H1 (cell line): ENCODE measurements around the gene ADIPOR2. TPM values are rescaled to one million over a fixed set of nuclear protein-coding genes. Genes with fewer than 3 reads are reported as not detected.

Experiments used
- CTCF ChIA-PET: fragments of 300-600 bp; sonication (Branson Sonifier 250); formaldehyde crosslinking; loops from one replicate; lab custom pipeline; 2021; ENCODE audit not compliant: partially characterized antibody; lab: Charles Lee
- POLR2A ChIA-PET: fragments of 300-600 bp; sonication (Branson Sonifier 250); formaldehyde crosslinking; loops from one replicate; lab custom pipeline; 2021; ENCODE audit warnings: inconsistent platforms; ENCODE audit not compliant: partially characterized antibody; lab: Charles Lee
- DNase-seq, 2 experiments: peaks; one replicate each; pipeline versions ENCODE4 v3.0.0 to v3.0.0-alpha.2; 2010 to 2022; ENCODE audit warnings: low spot score in 2 of 2, low read depth in 1 of 2, mixed read lengths in 1 of 2
- FAIRE-seq: peaks from 2 replicates; lab custom pipeline; 2011; peaks lifted over from hg19 to GRCh38; lab: Jason Lieb, UNC
- H2AFZ ChIP-seq: 2 replicates; pipeline ENCODE4 v1.8.1; 2012; ENCODE audit warnings: low read length, inconsistent platforms
- H2AK5ac ChIP-seq: 2 replicates; pipeline ENCODE4 v1.6.1; 2013; ENCODE audit warnings: low read depth, low read length
- H2BK120ac ChIP-seq: replicated peaks from 2 replicates; pipeline ENCODE3; 2013; ENCODE audit warnings: low read depth, low read length, inconsistent platforms
- H2BK12ac ChIP-seq: 2 replicates; pipeline ENCODE4 v1.6.1; 2013; ENCODE audit warnings: low read depth, low read length
- H2BK15ac ChIP-seq: 2 replicates; pipeline ENCODE4 v1.6.1; 2013; ENCODE audit warnings: low read length
- H2BK20ac ChIP-seq: 2 replicates; pipeline ENCODE4 v1.6.1; 2013; ENCODE audit warnings: low read length
- H2BK5ac ChIP-seq: 2 replicates; pipeline ENCODE4 v1.6.1; 2013; ENCODE audit warnings: low read depth, low read length
- H3K14ac ChIP-seq: 2 replicates; pipeline ENCODE4 v1.6.1; 2013; ENCODE audit warnings: inconsistent platforms; ENCODE audit not compliant: insufficient read length
- H3K18ac ChIP-seq: 2 replicates; pipeline ENCODE4 v1.6.1; 2013; ENCODE audit warnings: low read length; ENCODE audit errors: extremely low read depth
- H3K23ac ChIP-seq: 2 replicates; pipeline ENCODE4 v1.6.1; 2013; ENCODE audit warnings: inconsistent platforms; ENCODE audit not compliant: insufficient read length
- H3K23me2 ChIP-seq: 2 replicates; pipeline ENCODE4 v1.6.1; 2013; ENCODE audit warnings: low read depth, low read length
- H3K27ac ChIP-seq: 2 replicates; pipeline ENCODE4 v1.6.1; 2011; ENCODE audit warnings: low read depth, low read length, inconsistent platforms
- H3K27me3 ChIP-seq, 4 experiments: replicated peaks in 1 of 4; 1 replicate in 1 of 4; 2 replicates in 3 of 4; pipeline versions ENCODE4 v1.6.1 to v1.8.1; 2011 to 2013; ENCODE audit warnings: low read length in 3 of 4, mild to moderate bottlenecking in 3 of 4, inconsistent platforms in 2 of 4, mixed read lengths in 2 of 4, moderate library complexity in 1 of 4; ENCODE audit not compliant: control insufficient read depth in 3 of 4, insufficient read depth in 3 of 4; ENCODE audit errors: extremely low read depth in 1 of 4
- H3K36me3 ChIP-seq, 4 experiments: 2 replicates each; pipeline versions ENCODE4 v1.6.1 to v1.8.1; 2011 to 2013; ENCODE audit warnings: mild to moderate bottlenecking in 4 of 4, low read length in 3 of 4, moderate library complexity in 2 of 4, control low read depth in 1 of 4, inconsistent platforms in 1 of 4; ENCODE audit not compliant: insufficient read depth in 4 of 4, control insufficient read depth in 2 of 4
- H3K4ac ChIP-seq: replicated peaks from 2 replicates; pipeline ENCODE3; 2013; ENCODE audit warnings: low read length, low read depth, mixed read lengths, inconsistent platforms; ENCODE audit not compliant: insufficient read length
- H3K4me1 ChIP-seq, 4 experiments: replicated peaks in 1 of 4; 1 replicate in 1 of 4; 2 replicates in 3 of 4; pipeline versions ENCODE4 v1.6.1 to v1.8.1; 2011 to 2013; ENCODE audit warnings: low read length in 3 of 4, inconsistent platforms in 2 of 4, mixed read lengths in 1 of 4; ENCODE audit not compliant: insufficient read depth in 4 of 4, control insufficient read depth in 3 of 4
- H3K4me2 ChIP-seq, 2 experiments: 2 replicates each; pipeline versions ENCODE4 v1.6.1 to v1.8.1; 2011 to 2013; ENCODE audit warnings: low read depth in 2 of 2, low read length in 2 of 2, control low read depth in 1 of 2, inconsistent platforms in 1 of 2, mild to moderate bottlenecking in 1 of 2; ENCODE audit not compliant: insufficient read depth in 1 of 2
- H3K4me3 ChIP-seq, 4 experiments: fragments of 200-600, 300-600 bp in 1 of 4; sonication (generic), shearing (Covaris generic), sonication (Bioruptor Twin) in 1 of 4; 2 replicates each; pipeline versions ENCODE4 v1.5.1 to v1.8.1; 2011 to 2016; ENCODE audit warnings: low read length in 4 of 4, low read depth in 3 of 4, control low read depth in 2 of 4, inconsistent platforms in 2 of 4, mild to moderate bottlenecking in 2 of 4, mixed read lengths in 1 of 4, moderate library complexity in 1 of 4; ENCODE audit not compliant: insufficient read depth in 2 of 4; ENCODE audit errors: extremely low read depth in 1 of 4
- H3K56ac ChIP-seq: replicated peaks from 2 replicates; pipeline ENCODE3; 2013; ENCODE audit warnings: low read depth, mild to moderate bottlenecking, mixed read lengths, low read length, inconsistent platforms; ENCODE audit not compliant: insufficient read length
- H3K79me1 ChIP-seq: 2 replicates; pipeline ENCODE4 v1.6.1; 2013; ENCODE audit warnings: low read depth, low read length, control low read depth
- H3K79me2 ChIP-seq, 2 experiments: 2 replicates each; pipeline versions ENCODE4 v1.6.1 to v1.8.1; 2012 to 2013; ENCODE audit warnings: low read length in 2 of 2, mild to moderate bottlenecking in 2 of 2, inconsistent platforms in 1 of 2; ENCODE audit not compliant: insufficient read depth in 2 of 2, control insufficient read depth in 1 of 2
- H3K9ac ChIP-seq, 4 experiments: replicated peaks in 1 of 4; 1 replicate in 1 of 4; 2 replicates in 3 of 4; pipeline versions ENCODE4 v1.6.1 to v1.8.1; 2011 to 2013; ENCODE audit warnings: low read depth in 3 of 4, low read length in 3 of 4, control low read depth in 2 of 4, mild to moderate bottlenecking in 2 of 4, moderate library complexity in 2 of 4, inconsistent platforms in 1 of 4; ENCODE audit errors: extremely low read depth in 1 of 4
- H3K9me3 ChIP-seq, 2 experiments: 2 replicates each; pipeline versions ENCODE4 v1.6.1 to v1.8.1; 2012 to 2013; ENCODE audit warnings: mild to moderate bottlenecking in 2 of 2, moderate library complexity in 2 of 2, control low read depth in 1 of 2, inconsistent platforms in 1 of 2, low read depth in 1 of 2, low read length in 1 of 2, mixed read lengths in 1 of 2; ENCODE audit not compliant: insufficient read depth in 2 of 2
- H4K20me1 ChIP-seq, 2 experiments: replicated peaks in 1 of 2; 2 replicates each; pipeline versions ENCODE3 to v1.8.1; 2011 to 2013; ENCODE audit warnings: inconsistent platforms in 2 of 2, low read length in 2 of 2, mild to moderate bottlenecking in 1 of 2; ENCODE audit not compliant: insufficient read depth in 2 of 2, control insufficient read depth in 1 of 2
- H4K5ac ChIP-seq: 2 replicates; pipeline ENCODE4 v1.6.1; 2013; ENCODE audit warnings: low read length, low read depth, mixed read lengths, inconsistent platforms; ENCODE audit not compliant: insufficient read length
- H4K8ac ChIP-seq: 2 replicates; pipeline ENCODE4 v1.8.0; 2013; ENCODE audit warnings: mild to moderate bottlenecking, moderate library complexity, low read length, inconsistent platforms; ENCODE audit not compliant: insufficient read depth; ENCODE audit errors: extremely low read depth
- H4K91ac ChIP-seq: replicated peaks from 2 replicates; pipeline ENCODE3; 2013; ENCODE audit warnings: low read length, mixed read lengths, inconsistent platforms; ENCODE audit not compliant: insufficient read length
- BACH1 ChIP-seq: IDR thresholded peaks from 2 replicates; pipeline ENCODE4 v1.6.1; 2012; ENCODE audit warnings: low read length, improper control_type of control experiment
- CBX8 ChIP-seq: fragments of 300-800, 300-1000 bp; sonication (generic); IDR thresholded peaks from 2 replicates; pipeline ENCODE4 v1.7.1; 2016; ENCODE audit warnings: low read depth, low read length, borderline replicate concordance
- CHD2 ChIP-seq: IDR thresholded peaks from 2 replicates; pipeline ENCODE4 v1.6.1; 2012; ENCODE audit warnings: low read length, improper control_type of control experiment
- EGR1 ChIP-seq: IDR thresholded peaks from 2 replicates; pipeline ENCODE4 v1.6.1; 2011; ENCODE audit warnings: low read depth, low read length, borderline replicate concordance
- GABPA ChIP-seq: IDR thresholded peaks from 2 replicates; pipeline ENCODE4 v1.6.1; 2011; ENCODE audit warnings: mild to moderate bottlenecking, low read length, moderate library complexity, borderline replicate concordance; ENCODE audit not compliant: insufficient read depth
- HDAC6 ChIP-seq: IDR thresholded peaks from one replicate; pipeline ENCODE4 v1.7.1; 2012; ENCODE audit warnings: low read depth, mild to moderate bottlenecking, inconsistent platforms, low read length, moderate library complexity
- KDM1A ChIP-seq: fragments of 200-600, 300-600 bp; sonication (generic); IDR thresholded peaks from 2 replicates; pipeline ENCODE4 v1.7.1; 2016; ENCODE audit warnings: mild to moderate bottlenecking, low read length, borderline replicate concordance
- MAFK ChIP-seq: IDR thresholded peaks from 2 replicates; pipeline ENCODE4 v1.6.1; 2012; ENCODE audit warnings: low read depth, mild to moderate bottlenecking, improper control_type of control experiment, low read length
- POLR2A ChIP-seq, 2 experiments: IDR thresholded peaks; 1 replicate in 1 of 2; 2 replicates in 1 of 2; pipeline ENCODE4 v1.6.1; 2011; ENCODE audit warnings: low read depth in 2 of 2, low read length in 2 of 2, mild to moderate bottlenecking in 2 of 2; ENCODE audit errors: control extremely low read depth in 1 of 2
- SP1 ChIP-seq: IDR thresholded peaks from 2 replicates; pipeline ENCODE4 v1.6.1; 2011; ENCODE audit warnings: low read depth, low read length
- TBP ChIP-seq: IDR thresholded peaks from 2 replicates; pipeline ENCODE4 v1.6.1; 2011; ENCODE audit warnings: low read depth, low read length, improper control_type of control experiment
- YY1 ChIP-seq: IDR thresholded peaks from 2 replicates; pipeline ENCODE4 v1.6.1; 2011; ENCODE audit warnings: low read depth, mild to moderate bottlenecking, low read length
- WGBS, 2 experiments: shearing (Covaris generic) in 1 of 2; methylation state at CpG; one replicate each; pipeline versions ENCODE4 v1.1.6 to v1.1.7; 2013 to 2015; ENCODE audit warnings: low lambda C conversion rate in 2 of 2, mixed read lengths in 2 of 2, inconsistent platforms in 1 of 2, low coverage in 1 of 2, missing lambda C conversion rate in 1 of 2; ENCODE audit not compliant: insufficient replicate concordance in 2 of 2, insufficient coverage in 1 of 2, insufficient read length in 1 of 2; ENCODE audit errors: extremely low coverage in 1 of 2, missing lambda C conversion rate in 1 of 2; 5-methylcytosine and 5-hydroxymethylcytosine counted together
- polyA plus RNA-seq, 7 experiments: library from polyadenylated mRNA; depleted of rRNA in 3 of 7; stranded (reverse) in 5 of 7; unstranded in 2 of 7; fragments of >200 nt in 5 of 7; fragments of 200-250 nt in 2 of 7; gene quantifications; 1 replicate in 5 of 7; 2 replicates in 1 of 7; 4 replicates in 1 of 7; pipeline versions ENCODE4 v1.2.1 to v1.2.3, GENCODE V29; 2011 to 2013; ENCODE audit warnings: missing spikeins in 2 of 7, mixed read lengths in 2 of 7
- total RNA-seq: library from RNA; stranded (reverse); fragmentation: NEBNext Ultra II Directional; extraction: Animal tissue kit (Norgen Biotek cat#: 25700); gene quantifications from 2 replicates; pipeline ENCODE4 v1.2.1, GENCODE V29; 2021
- TF ChIP-seq, protein P1 (sequence below): IDR thresholded peaks from 2 replicates; pipeline ENCODE4 v1.6.1; 2012; ENCODE audit warnings: inconsistent platforms

ADIPOR2 gene
- total and polyA plus RNA-seq, 2 of the 8 experiments (the other 6 are each of a cell fraction or from before 2014, with no cell fraction given) = 17.5 to 50.8 TPM

DNA sequence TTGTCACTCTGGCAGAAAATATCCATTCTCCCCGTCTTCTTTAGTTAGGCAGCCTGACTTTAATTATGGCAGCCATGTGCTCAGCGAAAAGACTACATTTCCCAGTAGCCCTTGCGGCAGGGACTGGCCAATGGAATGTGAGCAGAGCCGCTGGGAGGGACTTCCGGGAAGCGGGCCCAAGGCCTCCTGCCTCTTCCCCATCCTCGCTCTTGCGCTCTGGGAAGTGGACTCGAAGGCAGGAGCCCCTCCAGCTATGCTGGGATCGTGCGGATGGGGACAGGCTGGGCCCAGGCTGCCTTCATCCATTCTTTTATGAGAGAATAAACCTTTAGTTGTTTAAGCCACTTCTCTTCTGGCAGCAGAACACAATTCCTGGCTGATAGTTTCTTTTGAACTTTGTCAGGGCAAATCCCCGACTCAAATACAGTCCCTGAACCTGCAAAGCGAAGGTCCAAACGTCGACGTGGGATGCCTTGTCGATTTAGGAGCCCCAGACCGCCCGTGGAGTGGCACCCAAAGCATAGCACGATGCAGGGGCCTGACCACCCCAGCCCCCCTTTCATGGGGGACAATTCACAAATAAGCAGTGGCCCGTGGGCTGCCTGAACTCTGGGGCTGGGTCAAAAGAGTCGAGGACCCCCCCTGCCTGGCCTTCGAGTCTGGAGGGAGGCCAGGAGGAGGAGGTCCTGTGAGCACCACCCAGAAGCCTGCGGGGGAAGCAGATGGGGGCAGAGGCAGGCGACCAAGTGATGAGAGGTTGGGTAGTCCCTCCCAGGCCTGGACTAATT, 113.9 kb downstream of the ADIPOR2 start:
- POLR2A ChIA-PET = no interaction called here
- Histone ChIP-seq H3K9ac (no peak overlapping the region), H3K4me2 (no peak overlapping the region)
- peak; percentile 25; the same call in 1 of the 2 replicates for TF ChIP-seq TBP
- peak; percentile 69 for TF ChIP-seq CHD2
- TF ChIP-seq, protein P1, sequence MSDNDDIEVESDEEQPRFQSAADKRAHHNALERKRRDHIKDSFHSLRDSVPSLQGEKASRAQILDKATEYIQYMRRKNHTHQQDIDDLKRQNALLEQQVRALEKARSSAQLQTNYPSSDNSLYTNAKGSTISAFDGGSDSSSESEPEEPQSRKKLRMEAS = peak; percentile 87
- TF ChIP-seq SP1 = peak; percentile 72; the same call in 1 of the 2 replicates
- no peak for TF ChIP-seq POLR2A (IDR thresholded peaks at IDR 0.05; ENCODE audit: control extremely low read depth in 1 of 2, low read depth in 2 of 2, low read length in 2 of 2)
- no peak for TF ChIP-seq MAFK
- TF ChIP-seq CBX8 = no peak
- peak; percentile 95 for TF ChIP-seq YY1
- 0 out of 2 replicates have a peak, but pooled peaks have one; percentile 29 for TF ChIP-seq EGR1
- peak; percentile 88 for TF ChIP-seq GABPA
- no peak for TF ChIP-seq BACH1
- peak; percentile 71; the same call in 1 of the 2 replicates for TF ChIP-seq KDM1A
- TF ChIP-seq HDAC6 = no peak

More for the DNA sequence above, 113.9 kb downstream of the ADIPOR2 start:
- H3K14ac ChIP-seq = no peak overlapping the region
- no peaks in the 10 kb centered on the region for H4K20me1 ChIP-seq
- no peak overlapping the region for H3K27ac ChIP-seq
- no peak overlapping the region for H2BK120ac ChIP-seq
- no peaks in the 10 kb centered on the region for H3K27me3 ChIP-seq
- H3K23ac ChIP-seq = no peak overlapping the region
- H2BK12ac ChIP-seq = no peak overlapping the region
- peak; percentile 82 to 87 for DNase-seq
- no peaks in the 10 kb centered on the region for H3K9me3 ChIP-seq
- no peak overlapping the region for H2BK20ac ChIP-seq
- no peaks in the 10 kb centered on the region for H3K79me2 ChIP-seq
- peak overlapping the region; percentile 84; the same call in 1 of the 2 replicates for H4K8ac ChIP-seq
- no peak overlapping the region; the same call in 1 of the 2 replicates for H3K18ac ChIP-seq
- FAIRE-seq = peak; percentile 65
- no peaks in the 10 kb centered on the region for H3K79me1 ChIP-seq
- H3K56ac ChIP-seq = no peak overlapping the region
- no peak overlapping the region for H3K4ac ChIP-seq
- H3K4me3 ChIP-seq = no peak overlapping the region
- no peaks in the 10 kb centered on the region for H3K36me3 ChIP-seq
- no peaks in the 10 kb centered on the region for H3K23me2 ChIP-seq
- H4K91ac ChIP-seq = peak overlapping the region; percentile 72
- H4K5ac ChIP-seq = no peak overlapping the region
- H2BK15ac ChIP-seq = no peak overlapping the region
- no peak overlapping the region for H2AK5ac ChIP-seq
- CTCF ChIA-PET = interaction anchor here (1.0 to 1.4 kb wide), 3 partner anchors 14 to 135 kb away, joined by 3 to 7 read pairs (median 3); no protein-coding TSS in a partner anchor
- H2BK5ac ChIP-seq = no peak overlapping the region
- 54% methylated on average over 25 of the region's 25 CpGs; no CpG with 5 or more reads in 1 of the 2 experiments for WGBS, 2 experiments
- 0 out of 2 replicates have a peak overlapping the region, but pooled peaks have one; percentile 37 for H2AFZ ChIP-seq
- peaks cover 0 to 4% (median 0%) of the 10 kb centered on the region in 4 experiments; a peak in 2 of 7 replicates for H3K4me1 ChIP-seq
